HG03571 (cell line): Measurements from ENCODE around the gene HGS.

Experiments
- ATAC-seq: cut with Tn5 transposase; IDR thresholded peaks from one replicate; pipeline ENCODE4 v1.9.1; 2021; ENCODE audit not compliant: unreplicated experiment

Gene HGS

DNA sequence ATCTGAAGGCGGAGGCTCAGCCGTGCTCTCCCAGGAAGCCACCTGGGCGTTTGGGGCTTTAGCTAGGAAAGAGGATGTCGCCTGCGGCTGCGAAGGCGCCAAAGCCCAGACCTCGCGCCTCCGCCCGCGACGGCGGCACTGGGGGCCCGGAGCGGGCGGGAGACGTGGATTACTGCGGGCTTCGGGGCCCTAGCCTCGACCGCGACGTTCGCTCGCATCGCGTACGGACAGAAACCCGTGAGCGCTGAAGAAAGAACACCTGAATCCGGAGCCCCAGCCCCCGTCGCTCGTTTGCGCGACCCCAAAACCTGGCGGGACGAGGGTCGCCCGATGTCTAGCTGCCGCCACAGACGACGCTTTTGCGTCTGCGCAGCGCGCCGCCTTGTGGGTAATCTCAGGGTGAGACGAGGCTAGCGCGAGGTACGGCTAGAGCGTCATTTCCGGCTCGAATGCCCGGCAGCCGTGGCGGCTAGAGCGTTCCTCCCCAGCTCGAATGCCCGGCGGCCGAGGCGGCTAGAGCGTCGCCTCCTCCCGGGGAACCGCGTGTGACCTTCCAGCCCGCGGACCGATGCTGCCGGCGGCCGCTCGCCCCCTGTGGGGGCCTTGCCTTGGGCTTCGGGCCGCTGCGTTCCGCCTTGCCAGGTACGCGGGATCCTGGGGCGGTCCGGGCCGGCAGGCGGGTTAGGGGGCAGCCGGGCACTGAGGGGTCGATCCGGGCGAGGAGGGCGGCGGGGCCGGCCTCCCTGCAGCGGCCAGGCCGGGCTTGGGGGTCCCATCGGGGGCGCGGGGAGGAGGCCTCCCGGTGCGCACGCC lies 19.3 kb downstream of the HGS start, which contains the start of gene MRPL12:
Gene MRPL12, plus strand, starts transcription at position 434 of the 813 bp plus-strand sequence. Its CDS starts 135 bp downstream, at position 569.
- peak; percentile 70 for ATAC-seq

GRCh38 chr17:81703747-81704654 lies 20.2 kb downstream of the HGS start:
- ATAC-seq, result peak; percentile 6

DNA sequence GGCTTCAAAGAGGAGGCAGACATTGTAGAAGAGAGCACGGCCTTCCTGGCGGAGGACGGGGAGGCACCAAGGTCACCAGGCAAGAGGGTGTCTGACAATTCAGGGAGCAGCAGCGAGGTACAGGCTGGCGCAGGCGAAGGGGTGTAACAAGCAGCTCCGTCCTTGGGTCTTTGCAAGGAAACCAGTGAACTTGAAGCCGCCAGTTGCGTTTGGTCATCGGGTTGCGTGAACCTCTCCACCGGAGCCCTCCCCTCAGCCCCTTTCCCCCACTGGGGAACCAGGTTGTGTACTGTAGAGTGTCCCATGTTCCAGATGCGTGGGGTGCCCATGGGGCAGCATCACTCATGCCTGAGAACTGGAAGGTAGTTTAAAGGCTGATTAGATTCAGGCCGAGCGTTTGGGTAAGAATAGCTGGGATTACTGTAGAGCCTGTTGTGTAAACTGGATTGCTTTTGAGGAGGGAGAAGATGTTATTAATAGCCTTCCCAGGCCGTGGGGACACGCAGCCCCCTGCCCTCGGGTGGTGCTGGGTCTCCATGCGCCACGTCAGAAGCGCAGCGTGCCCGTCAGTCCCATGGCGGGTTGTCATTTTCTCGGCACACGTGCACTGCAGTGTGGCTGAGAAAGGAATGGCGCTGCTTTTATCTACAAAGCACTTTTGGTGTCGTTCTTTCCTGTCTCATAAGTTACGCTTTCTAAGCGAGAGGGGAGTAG lies 21.9 kb downstream of the HGS start:
- ATAC-seq, result no peak

GRCh38 chr17:81706232-81706611 lies 22.4 kb downstream of the HGS start:
- ATAC-seq, result no peak

- ATAC-seq, result no peak
These were observed 23.2 kb downstream of the HGS start for GRCh38 chr17:81706757-81707624.

- no peak for ATAC-seq
These were observed 24.2 kb downstream of the HGS start for GRCh38 chr17:81707725-81708646.

- no peak for ATAC-seq
These were observed 25.0 kb downstream of the HGS start for GRCh38 chr17:81708739-81709185.

DNA sequence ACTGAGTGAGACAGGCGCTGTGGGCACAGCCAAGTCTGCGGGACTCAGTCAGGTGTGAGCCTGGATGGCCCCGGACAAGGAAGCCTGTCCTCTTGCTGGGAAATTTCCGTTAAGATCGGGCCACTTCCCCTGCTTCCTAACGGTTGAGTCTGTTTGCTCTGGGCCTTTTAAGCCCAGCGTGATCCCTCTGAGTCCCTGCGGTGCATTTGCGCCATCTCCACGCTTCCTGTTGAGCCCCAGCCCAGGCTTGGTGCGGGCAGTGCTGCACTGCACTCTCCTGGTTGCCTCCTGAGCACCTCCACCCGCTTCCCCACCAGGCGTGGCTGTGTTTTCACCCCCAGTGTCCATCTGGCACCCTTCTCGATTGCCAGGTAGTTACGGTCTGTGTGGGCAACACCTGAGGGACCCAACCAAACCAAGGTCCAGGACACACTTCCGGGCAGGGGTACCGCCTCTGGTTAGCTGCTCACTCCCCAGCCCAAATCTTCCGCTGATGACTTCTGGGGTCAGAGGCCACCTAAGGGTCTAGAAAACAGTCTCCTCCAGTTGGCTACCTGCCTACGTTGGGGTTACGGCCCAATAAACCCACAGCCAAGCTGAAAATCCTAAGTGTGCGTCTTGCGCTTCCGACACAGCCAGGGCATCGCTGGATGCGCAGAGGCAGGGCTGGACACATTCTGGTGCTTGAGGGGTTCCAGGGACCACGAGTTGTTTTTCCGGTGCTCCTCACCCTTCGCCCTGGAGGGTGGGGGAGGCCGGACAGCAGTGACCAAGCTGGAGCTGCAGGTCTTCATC lies 26.9 kb downstream of the HGS start:
- no peak for ATAC-seq

GRCh38 chr17:81711814-81712467 lies 28.1 kb downstream of the HGS start, which contains the start of gene SLC25A10:
TSS of gene SLC25A10 (plus strand) at chr17:81712284. CDS start at chr17:81712427, 143 bp downstream.
- peak; percentile 49 for ATAC-seq

- peak; percentile 11 for ATAC-seq
These were observed 28.7 kb downstream of the HGS start for GRCh38 chr17:81712468-81713003.

GRCh38 chr17:81713004-81713555 lies 29.3 kb downstream of the HGS start:
- ATAC-seq, result no peak

- ATAC-seq, result no peak
These were observed 30.0 kb downstream of the HGS start for GRCh38 chr17:81713556-81714411.

DNA sequence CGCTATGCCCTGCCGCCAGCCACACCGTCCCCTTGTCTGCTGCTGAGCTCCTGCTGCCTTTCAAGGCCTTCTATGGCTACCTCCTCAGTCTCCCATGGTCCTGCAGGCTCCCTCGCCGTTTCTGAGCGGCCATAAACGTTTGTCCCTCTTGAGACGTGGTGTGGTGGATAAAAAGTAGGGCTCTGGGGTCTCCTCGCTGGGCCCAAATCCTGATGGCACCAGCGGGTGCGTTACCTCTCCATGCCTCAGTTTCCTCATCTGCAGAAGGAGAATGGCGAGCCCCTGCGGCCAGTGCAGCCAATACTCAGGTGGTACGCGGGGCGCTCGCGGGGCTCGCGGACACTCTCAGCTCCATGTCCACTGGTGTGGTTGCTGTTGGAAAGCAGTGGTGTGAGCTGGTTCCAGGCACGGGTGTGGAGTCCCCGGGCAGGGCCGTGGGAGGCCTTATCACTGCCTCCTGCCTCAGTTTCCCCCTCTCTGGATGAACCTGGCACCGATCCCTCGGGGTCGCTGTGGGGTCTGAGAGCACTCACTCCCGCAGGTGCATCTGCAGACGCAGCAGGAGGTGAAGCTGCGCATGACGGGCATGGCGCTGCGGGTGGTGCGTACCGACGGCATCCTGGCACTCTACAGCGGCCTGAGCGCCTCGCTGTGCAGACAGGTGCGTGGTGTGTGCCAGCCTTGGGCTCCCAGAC lies 30.7 kb downstream of the HGS start:
- no peak for ATAC-seq

DNA sequence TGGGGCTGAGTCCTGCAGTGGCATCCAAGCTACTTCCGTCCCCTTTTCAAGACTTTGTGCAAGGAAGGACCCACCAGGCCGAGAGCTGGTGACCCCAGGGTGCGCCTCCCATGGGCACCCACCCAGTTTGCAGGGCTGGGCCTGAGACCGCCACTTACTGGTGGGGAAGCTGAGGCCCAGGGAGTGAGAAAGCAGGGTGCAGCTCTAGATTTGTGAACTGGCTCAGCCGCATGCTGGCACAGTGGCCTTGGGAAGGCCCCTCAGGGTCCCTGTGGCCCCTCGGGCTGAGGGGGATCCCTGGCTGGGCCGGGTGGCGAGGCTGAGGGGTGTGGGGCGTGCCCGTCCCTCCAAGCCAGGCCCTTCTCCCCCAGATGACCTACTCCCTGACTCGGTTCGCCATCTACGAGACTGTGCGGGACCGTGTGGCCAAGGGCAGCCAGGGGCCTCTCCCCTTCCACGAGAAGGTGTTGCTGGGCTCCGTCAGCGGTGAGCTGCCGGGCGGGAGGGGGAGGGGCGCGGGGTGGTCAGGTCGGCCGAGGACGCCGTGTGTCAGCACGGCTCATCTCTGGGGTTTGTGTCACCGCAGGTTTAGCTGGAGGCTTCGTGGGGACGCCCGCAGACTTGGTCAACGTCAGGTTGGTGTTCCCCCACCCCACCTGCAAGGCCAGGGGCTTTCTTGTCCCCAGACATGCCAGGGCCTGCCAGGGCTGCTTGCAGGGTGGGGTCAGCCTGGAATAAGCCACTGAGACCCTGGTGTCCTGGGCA lies 31.5 kb downstream of the HGS start:
- ATAC-seq, result no peak
